Transverse colon (tissue), 4 donors: Measurements from ENCODE around the gene STT3B. TPM values are rescaled to one million over a fixed set of nuclear protein-coding genes. Genes with fewer than 3 reads are reported as not detected.

ENCODE experiments used
- DNase-seq: peaks from one replicate; pipeline ENCODE4 v3.0.0-alpha.2; 2019
- H3K27ac ChIP-seq, 4 donors: fragments of 200-600 bp; sonication (generic); 2 replicates each; pipeline ENCODE4 v1.5.1; 2016 to 2018; ENCODE audit warnings: inconsistent platforms in 4 of 4
- H3K27me3 ChIP-seq: fragments of 200-600 bp; sonication (generic); 2 replicates; pipeline ENCODE4 v1.5.1; 2017; ENCODE audit warnings: inconsistent platforms
- H3K36me3 ChIP-seq, 4 donors: fragments of 200-600 bp; sonication (generic); 2 replicates each; pipeline ENCODE4 v1.5.1; 2017 to 2019; ENCODE audit warnings: inconsistent platforms in 4 of 4
- H3K4me1 ChIP-seq, 4 donors: fragments of 200-600 bp; sonication (generic); 2 replicates each; pipeline ENCODE4 v1.5.1; 2017 to 2020; ENCODE audit warnings: inconsistent platforms in 4 of 4
- H3K4me3 ChIP-seq, 4 donors: fragments of 200-600 bp; sonication (generic); 1 replicate in 1 of 4; 2 replicates in 3 of 4; pipeline versions ENCODE4 v1.5.1 to v1.6.1; 2017 to 2019; ENCODE audit warnings: inconsistent platforms in 4 of 4
- H3K9me3 ChIP-seq, 2 donors: fragments of 200-600 bp; sonication (generic); 2 replicates each; pipeline ENCODE4 v1.5.1; 2017 to 2019; ENCODE audit warnings: inconsistent platforms in 2 of 2
- EP300 ChIP-seq: sonication (generic); formaldehyde crosslinking; IDR thresholded peaks from one replicate; pipeline ENCODE4 v1.6.1; 2017; ENCODE audit warnings: antibody characterized with exemption, low read depth
- POLR2A ChIP-seq: fragments of 450-650 bp; IDR thresholded peaks from one replicate; pipeline ENCODE4 v1.6.1; 2016; ENCODE audit warnings: antibody characterized with exemption, mild to moderate bottlenecking, moderate library complexity
- POLR2AphosphoS5 ChIP-seq, 3 donors: sonication (generic); formaldehyde crosslinking; IDR thresholded peaks; one replicate each; pipeline ENCODE4 v1.6.1; 2016; ENCODE audit warnings: antibody characterized with exemption in 3 of 3
- WGBS, 2 donors: methylation state at CpG; one replicate each; pipeline ENCODE4 v1.1.5; 2018; ENCODE audit warnings: low coverage in 1 of 2; 5-methylcytosine and 5-hydroxymethylcytosine counted together
- in situ Hi-C, 4 donors: fragments of 200-750 bp; cut with MboI; loops; one replicate each; pipeline versions ENCODE4 v1.15.0 to v1.15.1; 2017; ENCODE audit warnings: low sequenced_read_pairs in 3 of 4, low pct_ligation_motif_present in 1 of 4, low pct_unique_long_range_greater_than_20kb in 1 of 4
- intact Hi-C: fragments of 100-400 bp; cut with DNase I; formaldehyde crosslinking; loops from one replicate; pipeline ENCODE4 v1.15.1; 2023; ENCODE audit warnings: low total_unique reads
- total RNA-seq, 4 donors: library from RNA; depleted of rRNA; stranded (reverse); fragments of >200 nt; gene quantifications; one replicate each; pipeline ENCODE4 v1.1.0, GENCODE V29; 2016
- TF ChIP-seq, protein P1 (sequence below), 5 experiments: fragments of 200-600 bp in 3 of 5; fragments of 450-650 bp in 2 of 5; sonication (generic) in 3 of 5; IDR thresholded peaks; 1 replicate in 2 of 5; 2 replicates in 3 of 5; pipeline ENCODE4 v1.5.1; 2016 to 2017; ENCODE audit warnings: antibody characterized with exemption in 5 of 5, inconsistent platforms in 3 of 5, mild to moderate bottlenecking in 2 of 5, moderate library complexity in 1 of 5

The STT3B gene
- total RNA-seq, 4 donors from 2014 or later = 32.8 to 128 (median 60.9) TPM

DNA sequence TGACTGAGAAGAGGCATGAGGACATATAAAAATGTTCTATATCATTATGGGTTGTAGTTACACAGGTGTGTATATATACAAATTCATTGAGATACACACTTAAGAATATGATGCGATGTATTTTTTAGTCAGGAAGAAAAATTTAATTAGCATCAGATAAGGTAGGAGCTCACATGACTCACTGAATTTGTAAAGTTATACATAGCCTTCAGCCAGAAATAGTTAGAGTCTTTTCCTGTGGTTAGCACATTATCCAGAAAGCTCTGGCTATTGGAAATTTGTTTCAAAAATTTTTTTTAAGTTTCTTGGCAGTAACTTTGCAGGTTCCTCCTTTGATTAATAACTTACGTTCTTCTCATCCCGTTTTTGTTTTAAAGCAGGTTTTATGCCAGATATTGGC is 88.6 kb downstream of the STT3B start:
- Histone ChIP-seq H3K27me3 (no peaks in the 10 kb centered on the region), H3K4me1 (no peaks in the 10 kb centered on the region), H3K4me3 (no peak overlapping the region), H3K27ac (no peak overlapping the region), H3K36me3 (peaks cover 0 to 26% (median 13%) of the 10 kb centered on the region in 4 donors), H3K9me3 (no peaks in the 10 kb centered on the region)
- 88 to 89% methylated on average over 3 of the region's 3 CpGs for WGBS, 2 donors
- DNase-seq = no peak
- intact Hi-C loops (no loop called here), in situ Hi-C loops (no loop called here)
- no peak for TF ChIP-seq POLR2A
- TF ChIP-seq POLR2AphosphoS5 (IDR thresholded peaks at IDR 0.05) = no peak
- TF ChIP-seq, protein P1, sequence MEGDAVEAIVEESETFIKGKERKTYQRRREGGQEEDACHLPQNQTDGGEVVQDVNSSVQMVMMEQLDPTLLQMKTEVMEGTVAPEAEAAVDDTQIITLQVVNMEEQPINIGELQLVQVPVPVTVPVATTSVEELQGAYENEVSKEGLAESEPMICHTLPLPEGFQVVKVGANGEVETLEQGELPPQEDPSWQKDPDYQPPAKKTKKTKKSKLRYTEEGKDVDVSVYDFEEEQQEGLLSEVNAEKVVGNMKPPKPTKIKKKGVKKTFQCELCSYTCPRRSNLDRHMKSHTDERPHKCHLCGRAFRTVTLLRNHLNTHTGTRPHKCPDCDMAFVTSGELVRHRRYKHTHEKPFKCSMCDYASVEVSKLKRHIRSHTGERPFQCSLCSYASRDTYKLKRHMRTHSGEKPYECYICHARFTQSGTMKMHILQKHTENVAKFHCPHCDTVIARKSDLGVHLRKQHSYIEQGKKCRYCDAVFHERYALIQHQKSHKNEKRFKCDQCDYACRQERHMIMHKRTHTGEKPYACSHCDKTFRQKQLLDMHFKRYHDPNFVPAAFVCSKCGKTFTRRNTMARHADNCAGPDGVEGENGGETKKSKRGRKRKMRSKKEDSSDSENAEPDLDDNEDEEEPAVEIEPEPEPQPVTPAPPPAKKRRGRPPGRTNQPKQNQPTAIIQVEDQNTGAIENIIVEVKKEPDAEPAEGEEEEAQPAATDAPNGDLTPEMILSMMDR (IDR thresholded peaks at IDR 0.05) = no peak

DNA sequence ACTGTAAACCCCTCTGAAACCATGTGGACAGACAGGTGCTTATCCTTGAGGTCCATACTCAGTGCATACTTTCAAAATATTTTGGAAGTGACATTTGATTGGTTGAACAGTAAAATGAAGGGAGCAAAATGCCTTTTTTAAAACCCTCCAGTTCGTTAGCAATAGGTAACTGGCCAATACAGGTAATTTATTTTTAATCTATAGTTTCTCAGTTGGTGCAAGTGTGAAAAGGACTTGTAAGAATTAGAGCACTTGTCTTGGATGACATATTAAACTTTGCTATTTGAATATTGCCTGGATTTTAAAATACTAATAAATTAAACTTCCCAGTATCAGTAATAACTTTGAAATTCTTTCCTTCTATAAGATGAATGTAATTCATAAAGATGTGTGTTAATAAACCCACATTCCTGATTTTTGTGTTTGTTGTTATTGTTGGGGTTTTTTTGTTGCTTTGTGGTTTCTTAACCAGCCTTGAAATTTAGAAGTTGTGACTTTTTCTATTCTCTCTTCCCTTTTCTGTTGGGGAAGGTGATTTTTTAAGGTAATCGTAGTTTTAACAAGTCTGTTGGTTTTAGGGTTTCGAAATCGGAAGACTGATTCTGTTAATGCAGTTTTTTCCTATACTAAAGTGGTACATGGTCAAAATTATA is 90.0 kb downstream of the STT3B start:
- H3K9me3 ChIP-seq = no peaks in the 10 kb centered on the region
- peaks cover 0 to 39% (median 16%) of the 10 kb centered on the region in 4 donors for H3K36me3 ChIP-seq
- intact Hi-C loops (no loop called here), in situ Hi-C loops (no loop called here)
- DNase-seq = no peak
- no peak overlapping the region for H3K4me3 ChIP-seq
- 70 to 95% methylated on average over 4 of the region's 4 CpGs for WGBS, 2 donors
- no peak overlapping the region for H3K27ac ChIP-seq
- no peaks in the 10 kb centered on the region for H3K4me1 ChIP-seq
- H3K27me3 ChIP-seq = no peaks in the 10 kb centered on the region
- TF ChIP-seq POLR2AphosphoS5 (IDR thresholded peaks at IDR 0.05) = no peak
- TF ChIP-seq, protein P1 (IDR thresholded peaks at IDR 0.05) = no peak

DNA sequence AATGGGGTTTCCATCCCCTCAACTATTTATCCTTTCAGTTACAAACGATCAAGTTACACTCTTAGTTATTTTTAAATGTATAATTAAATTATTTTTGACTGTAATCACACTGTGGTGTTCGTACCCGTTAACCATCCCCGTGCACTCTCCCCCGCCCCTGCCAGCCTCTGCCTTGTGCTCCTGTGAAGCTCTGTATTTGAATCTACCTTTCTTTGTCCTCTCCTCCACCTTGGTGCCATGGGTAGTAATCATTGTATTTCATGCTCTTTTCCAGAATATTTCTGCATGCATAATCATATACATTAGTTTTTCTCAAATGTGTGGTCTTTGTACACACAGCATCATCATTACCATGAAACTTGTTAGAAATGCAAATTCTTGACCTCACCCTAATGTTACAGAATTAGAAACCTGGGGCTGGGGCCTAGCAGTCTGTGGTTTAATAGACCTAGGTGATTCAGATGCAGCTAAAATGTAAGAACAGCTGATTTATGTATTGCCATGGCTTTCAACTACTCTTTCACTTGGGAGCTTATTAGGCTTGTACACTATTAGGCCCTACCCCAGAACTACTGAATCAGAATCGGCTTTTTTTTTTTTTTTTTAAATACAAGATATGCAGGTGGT is 91.5 kb downstream of the STT3B start:
- 89 to 97% methylated on average over 6 of the region's 6 CpGs for WGBS, 2 donors
- Histone ChIP-seq H3K36me3 (peaks cover 0 to 43% (median 14%) of the 10 kb centered on the region in 4 donors), H3K27ac (no peak overlapping the region), H3K27me3 (no peaks in the 10 kb centered on the region), H3K4me1 (no peaks in the 10 kb centered on the region), H3K9me3 (no peaks in the 10 kb centered on the region), H3K4me3 (no peak overlapping the region)
- TF ChIP-seq, protein P1 (IDR thresholded peaks at IDR 0.05) = no peak
- TF ChIP-seq POLR2AphosphoS5 (IDR thresholded peaks at IDR 0.05) = no peak
- TF ChIP-seq EP300 = no peak
- TF ChIP-seq POLR2A = no peak
- DNase-seq = no peak
- intact Hi-C loops (no loop called here), in situ Hi-C loops (no loop called here)

DNA sequence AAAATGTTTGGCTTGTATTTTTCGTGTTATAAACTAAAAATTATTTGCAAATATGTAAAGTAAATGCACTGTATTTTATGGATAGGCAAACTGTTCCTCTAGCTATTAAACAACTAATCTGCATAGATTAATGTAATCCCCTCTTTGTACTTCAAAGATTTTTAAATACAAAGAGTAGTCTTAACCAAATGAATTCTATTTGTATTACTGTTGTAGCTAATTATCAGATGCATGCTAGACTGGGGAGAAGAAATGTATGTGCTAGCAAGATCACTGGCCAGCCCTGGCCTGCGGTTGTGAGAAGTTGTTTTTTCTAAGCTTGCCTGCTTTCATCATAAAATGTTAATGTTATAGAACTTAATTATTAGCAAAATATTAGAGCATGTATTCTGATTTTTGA is 92.6 kb downstream of the STT3B start:
- DNase-seq = no peak
- Histone ChIP-seq H3K4me3 (no peak overlapping the region), H3K9me3 (no peaks in the 10 kb centered on the region), H3K4me1 (no peaks in the 10 kb centered on the region), H3K27me3 (no peaks in the 10 kb centered on the region), H3K36me3 (peaks cover 0 to 49% (median 14%) of the 10 kb centered on the region in 4 donors), H3K27ac (no peak overlapping the region)
- in situ Hi-C loops (no loop called here), intact Hi-C loops (no loop called here)
- TF ChIP-seq POLR2AphosphoS5 (IDR thresholded peaks at IDR 0.05) = no peak
- no peak for TF ChIP-seq POLR2A
- WGBS, 2 donors = 92 to 93% methylated on average over 2 of the region's 2 CpGs
